Right ventricle myocardium inferior (tissue), 1 donor: Measurements from ENCODE around the gene IL12B. TPM values are rescaled to one million over a fixed set of nuclear protein-coding genes. Genes with fewer than 3 reads are reported as not detected.

ENCODE experiments used
- ATAC-seq: fragments of 200-7000 bp; cut with Tn5 transposase; one replicate; pipeline ENCODE4 v1.9.1; 2020; ENCODE audit warnings: mild to moderate bottlenecking, moderate library complexity
- DNase-seq: peaks from one replicate; pipeline ENCODE4 v3.0.0; 2021; ENCODE audit errors: missing footprints
- intact Hi-C: fragments of 100-400 bp; cut with DNase I; formaldehyde crosslinking; loops from one replicate; pipeline ENCODE4 v1.11.0; 2022
- total RNA-seq: library from RNA; stranded (reverse); fragmentation: NEBNext Ultra II Directional; extraction: Animal tissue kit (Norgen Biotek cat#: 25700); gene quantifications from one replicate; pipeline ENCODE4 v1.2.1, GENCODE V29; 2021
- donor health status: DM: no; HTN: yes; CAD: no; lungs with severe emphysema.

The IL12B gene
- total RNA-seq, 1 donor from 2014 or later: not detected

- ATAC-seq (peak; percentile 9), DNase-seq (no peak)
- intact Hi-C loops: loop anchor here (10.0 kb wide), 1 partner anchor 98 kb away; no protein-coding TSS in a partner anchor
These were observed 7.0 kb upstream of the IL12B start for GRCh38 chr5:159337016-159337955.

GRCh38 chr5:159336586-159336985, 6.3 kb upstream of the IL12B start:
- DNase-seq (no peak), ATAC-seq (no peak)
- intact Hi-C loops: loop anchor here (10.0 kb wide), 1 partner anchor 98 kb away; no protein-coding TSS in a partner anchor

DNA sequence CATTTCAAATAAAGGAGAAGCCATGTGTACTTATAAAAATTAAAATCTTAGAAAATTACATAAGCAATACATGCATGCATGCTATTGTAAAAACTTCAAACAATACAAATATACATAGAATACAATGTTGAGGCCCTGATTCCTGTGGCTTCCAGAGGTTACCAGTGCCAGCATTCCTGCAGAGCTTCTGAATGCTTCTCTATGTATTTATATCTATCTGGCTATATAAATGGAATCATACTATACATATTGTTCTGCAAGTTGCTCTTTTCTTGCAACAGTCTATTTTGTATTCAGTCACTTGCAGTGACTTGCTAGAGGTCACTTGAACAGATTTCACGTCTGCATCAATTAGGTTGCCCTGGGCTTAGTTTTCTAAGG, 3.2 kb upstream of the IL12B start:
- ATAC-seq: no peak
- intact Hi-C loops: loop anchor here (5.0 to 10.0 kb wide), 2 partner anchors 101 to 649 kb away; no protein-coding TSS in a partner anchor
- no peak for DNase-seq

GRCh38 chr5:159332800-159333544, 2.7 kb upstream of the IL12B start:
- intact Hi-C loops: loop anchor here (5.0 to 10.0 kb wide), 2 partner anchors 102 to 649 kb away; no protein-coding TSS in a partner anchor
- DNase-seq (no peak), ATAC-seq (no peak)

- intact Hi-C loops: loop anchor here (1.0 to 10.0 kb wide), 3 partner anchors 103 to 651 kb away; partner anchors contain the start of gene ADRA1B
- DNase-seq: peak; percentile 85
These were observed 1.0 kb upstream of the IL12B start for GRCh38 chr5:159331093-159331973.

GRCh38 chr5:159324986-159325385, 5.3 kb downstream of the IL12B start:
- no peak for ATAC-seq
- intact Hi-C loops: no loop called here
- DNase-seq: no peak

More at GRCh38 chr5:159331093-159331973, 1.0 kb upstream of the IL12B start:
- peak; percentile 92 for ATAC-seq

- intact Hi-C loops: no loop called here
- DNase-seq: no peak
- no peak for ATAC-seq
These were observed 6.1 kb downstream of the IL12B start for GRCh38 chr5:159324102-159324755.

- ATAC-seq (no peak), DNase-seq (no peak)
- intact Hi-C loops: no loop called here
These were observed 8.1 kb downstream of the IL12B start for GRCh38 chr5:159322180-159322579.

- ATAC-seq (no peak), DNase-seq (no peak)
- intact Hi-C loops: loop anchor here (5.0 kb wide), 1 partner anchor 163 kb away; no protein-coding TSS in a partner anchor
These were observed 10.5 kb downstream of the IL12B start for GRCh38 chr5:159319832-159320231.

DNA sequence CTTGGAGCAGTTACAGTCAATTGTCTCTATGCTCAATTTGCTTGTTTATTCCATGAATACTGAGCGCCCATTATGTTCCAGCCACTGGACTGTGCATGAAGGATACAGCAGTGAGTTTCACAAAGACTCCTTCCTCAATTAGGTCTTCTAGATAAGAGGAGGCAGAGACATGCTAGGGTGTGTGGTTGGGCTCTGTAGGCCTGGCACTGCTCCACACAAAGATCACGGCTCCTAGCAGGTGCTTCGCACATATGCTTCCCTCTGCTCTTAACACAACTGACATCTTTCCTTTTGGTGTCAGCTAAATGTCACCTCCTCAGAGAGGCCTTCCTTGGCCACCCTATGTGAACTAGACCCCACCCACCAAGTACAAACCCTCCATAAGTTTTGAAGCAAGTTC, 10.9 kb downstream of the IL12B start:
- no peak for ATAC-seq
- no peak for DNase-seq
- intact Hi-C loops: loop anchor here (5.0 kb wide), 1 partner anchor 162 kb away; no protein-coding TSS in a partner anchor

- intact Hi-C loops: loop anchor here (5.0 kb wide), 1 partner anchor 161 kb away; no protein-coding TSS in a partner anchor
- DNase-seq (no peak), ATAC-seq (no peak)
These were observed 11.8 kb downstream of the IL12B start for GRCh38 chr5:159318448-159318847.

- no peak for DNase-seq
- no peak for ATAC-seq
- intact Hi-C loops: loop anchor here (5.0 kb wide), 1 partner anchor 161 kb away; no protein-coding TSS in a partner anchor
These were observed 12.4 kb downstream of the IL12B start for GRCh38 chr5:159317849-159318248.

- ATAC-seq (no peak), DNase-seq (no peak)
- intact Hi-C loops: loop anchor here (5.0 kb wide), 1 partner anchor 159 kb away; no protein-coding TSS in a partner anchor
These were observed 13.5 kb downstream of the IL12B start for GRCh38 chr5:159316519-159317383.

- DNase-seq: no peak
- intact Hi-C loops: no loop called here
- ATAC-seq: no peak
These were observed 17.1 kb downstream of the IL12B start for GRCh38 chr5:159313197-159313596.

DNA sequence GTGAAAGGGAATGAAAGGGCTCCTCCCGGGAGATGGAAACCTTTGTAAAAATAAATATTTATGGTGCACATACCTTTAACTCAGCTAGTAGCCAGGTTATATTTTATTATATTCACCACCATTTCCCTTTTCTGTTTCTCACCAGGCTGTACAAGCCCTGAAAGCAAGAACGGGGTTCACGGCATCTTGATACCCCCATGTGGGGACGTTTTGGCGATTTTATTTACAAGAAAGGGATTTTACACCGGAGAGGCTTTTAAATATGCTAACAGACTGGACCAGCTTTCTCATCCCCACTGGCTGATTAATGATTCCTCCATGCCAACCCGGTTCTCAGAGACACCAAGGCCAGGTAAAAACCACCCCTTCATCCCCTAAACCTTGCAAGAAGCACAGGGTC, 19.2 kb downstream of the IL12B start:
- intact Hi-C loops: no loop called here
- DNase-seq (no peak), ATAC-seq (no peak)

GRCh38 chr5:159310511-159310910, 19.8 kb downstream of the IL12B start:
- no peak for DNase-seq
- intact Hi-C loops: no loop called here
- no peak for ATAC-seq
